ENCODE measurements around the gene NEURL1B.
"Not testable (repeated sequence)": the region's sequence is repeated elsewhere in the genome, so short reads cannot be mapped to it uniquely, and the experiment has no call there.

Gene NEURL1B

GRCh38 chr5:172600571-172600970 is 40.5 kb upstream of the NEURL1B start:
- no peak overlapping the region for H3K4me3 ChIP-seq (ENCODE audit: low read depth, low read length)
- no peak for DNase-seq (ENCODE audit: low read depth)
- no peak for TF ChIP-seq CTCF (IDR thresholded peaks at IDR 0.05; ENCODE audit: low read depth, low read length, missing control alignments)
- in situ Hi-C loops (cut with HindIII; ENCODE audit: low sequenced_read_pairs) = no loop called here

- in situ Hi-C loops (cut with HindIII; ENCODE audit: low sequenced_read_pairs); H3K4me3 ChIP-seq (ENCODE audit: low read depth, low read length); DNase-seq (ENCODE audit: low read depth): not testable (repeated sequence)
Observed at GRCh38 chr5:172601576-172601975, 39.5 kb upstream of the NEURL1B start.

GRCh38 chr5:172602783-172603231 is 38.3 kb upstream of the NEURL1B start:
- no peak for TF ChIP-seq CTCF (IDR thresholded peaks at IDR 0.05; ENCODE audit: low read depth, low read length, missing control alignments)
- no peak for DNase-seq (ENCODE audit: low read depth)
- in situ Hi-C loops (cut with HindIII; ENCODE audit: low sequenced_read_pairs) = no loop called here
- no peak overlapping the region for H3K4me3 ChIP-seq (ENCODE audit: low read depth, low read length)

- no peak for DNase-seq (ENCODE audit: low read depth)
- TF ChIP-seq CTCF (IDR thresholded peaks at IDR 0.05; ENCODE audit: low read depth, low read length, missing control alignments) = no peak
- no peak overlapping the region for H3K4me3 ChIP-seq (ENCODE audit: low read depth, low read length)
- in situ Hi-C loops (cut with HindIII; ENCODE audit: low sequenced_read_pairs) = no loop called here
Observed at GRCh38 chr5:172603251-172603806, 37.7 kb upstream of the NEURL1B start.

- in situ Hi-C loops (cut with HindIII; ENCODE audit: low sequenced_read_pairs) = no loop called here
- H3K4me3 ChIP-seq (ENCODE audit: low read depth, low read length) = no peak overlapping the region
- no peak for TF ChIP-seq CTCF (IDR thresholded peaks at IDR 0.05; ENCODE audit: low read depth, low read length, missing control alignments)
- DNase-seq (ENCODE audit: low read depth) = no peak
Observed at GRCh38 chr5:172605466-172605865, 35.6 kb upstream of the NEURL1B start.

GRCh38 chr5:172606156-172606785 is 34.8 kb upstream of the NEURL1B start:
- no peak for TF ChIP-seq CTCF (IDR thresholded peaks at IDR 0.05; ENCODE audit: low read depth, low read length, missing control alignments)
- in situ Hi-C loops (cut with HindIII; ENCODE audit: low sequenced_read_pairs) = no loop called here
- no peak for DNase-seq (ENCODE audit: low read depth)
- H3K4me3 ChIP-seq (ENCODE audit: low read depth, low read length) = no peak overlapping the region

- DNase-seq (ENCODE audit: low read depth) = no peak
- no peak for TF ChIP-seq CTCF (IDR thresholded peaks at IDR 0.05; ENCODE audit: low read depth, low read length, missing control alignments)
- H3K4me3 ChIP-seq (ENCODE audit: low read depth, low read length) = no peak overlapping the region
- in situ Hi-C loops (cut with HindIII; ENCODE audit: low sequenced_read_pairs) = no loop called here
Observed at GRCh38 chr5:172607213-172607793, 33.8 kb upstream of the NEURL1B start.
